Measurements from ENCODE around the gene SMIM44.

The SMIM44 gene

DNA sequence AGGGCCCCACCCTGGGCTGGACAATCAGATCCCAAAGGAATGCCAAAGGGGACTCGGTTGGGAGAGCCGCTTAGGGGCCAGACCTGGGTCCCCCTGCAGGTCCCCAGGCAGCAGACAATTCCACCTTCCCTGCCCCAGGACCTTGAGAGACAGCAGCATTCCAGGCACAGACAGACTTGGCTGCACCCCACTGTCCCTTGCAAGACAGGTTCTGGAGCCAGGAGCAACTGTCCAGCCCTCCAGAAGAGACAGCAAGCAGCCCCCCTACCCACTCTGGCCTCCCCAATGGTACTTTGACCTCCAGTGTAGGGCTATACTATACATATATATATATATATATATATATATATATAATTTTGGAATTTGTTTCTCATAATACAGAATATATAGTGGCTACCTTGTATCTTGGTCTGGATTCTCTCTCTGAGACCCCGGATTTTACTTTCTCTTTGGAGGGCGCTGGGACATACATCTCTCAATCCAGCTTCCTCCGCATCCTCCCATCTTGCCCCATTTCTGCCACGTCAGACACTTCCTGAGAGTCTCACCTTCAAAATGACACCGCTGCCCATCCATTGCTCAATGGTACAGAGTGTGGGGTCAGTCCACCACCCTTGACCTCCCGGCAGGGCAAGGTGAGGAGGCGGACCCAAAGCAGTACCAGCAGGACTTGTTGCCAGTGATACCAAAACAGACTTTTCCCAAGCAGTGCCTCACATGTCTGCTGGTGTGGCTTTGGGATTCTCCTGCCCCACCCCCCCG is 15.6 kb downstream of the SMIM44 start:
- H3K4me3 ChIP-seq (ENCODE audit: low read depth, low read length) = no peak overlapping the region
- no peak for DNase-seq (ENCODE audit: low read depth)
- TF ChIP-seq, protein P1, sequence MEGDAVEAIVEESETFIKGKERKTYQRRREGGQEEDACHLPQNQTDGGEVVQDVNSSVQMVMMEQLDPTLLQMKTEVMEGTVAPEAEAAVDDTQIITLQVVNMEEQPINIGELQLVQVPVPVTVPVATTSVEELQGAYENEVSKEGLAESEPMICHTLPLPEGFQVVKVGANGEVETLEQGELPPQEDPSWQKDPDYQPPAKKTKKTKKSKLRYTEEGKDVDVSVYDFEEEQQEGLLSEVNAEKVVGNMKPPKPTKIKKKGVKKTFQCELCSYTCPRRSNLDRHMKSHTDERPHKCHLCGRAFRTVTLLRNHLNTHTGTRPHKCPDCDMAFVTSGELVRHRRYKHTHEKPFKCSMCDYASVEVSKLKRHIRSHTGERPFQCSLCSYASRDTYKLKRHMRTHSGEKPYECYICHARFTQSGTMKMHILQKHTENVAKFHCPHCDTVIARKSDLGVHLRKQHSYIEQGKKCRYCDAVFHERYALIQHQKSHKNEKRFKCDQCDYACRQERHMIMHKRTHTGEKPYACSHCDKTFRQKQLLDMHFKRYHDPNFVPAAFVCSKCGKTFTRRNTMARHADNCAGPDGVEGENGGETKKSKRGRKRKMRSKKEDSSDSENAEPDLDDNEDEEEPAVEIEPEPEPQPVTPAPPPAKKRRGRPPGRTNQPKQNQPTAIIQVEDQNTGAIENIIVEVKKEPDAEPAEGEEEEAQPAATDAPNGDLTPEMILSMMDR (IDR thresholded peaks at IDR 0.05; ENCODE audit: low read depth, low read length, missing control alignments) = no peak

DNA sequence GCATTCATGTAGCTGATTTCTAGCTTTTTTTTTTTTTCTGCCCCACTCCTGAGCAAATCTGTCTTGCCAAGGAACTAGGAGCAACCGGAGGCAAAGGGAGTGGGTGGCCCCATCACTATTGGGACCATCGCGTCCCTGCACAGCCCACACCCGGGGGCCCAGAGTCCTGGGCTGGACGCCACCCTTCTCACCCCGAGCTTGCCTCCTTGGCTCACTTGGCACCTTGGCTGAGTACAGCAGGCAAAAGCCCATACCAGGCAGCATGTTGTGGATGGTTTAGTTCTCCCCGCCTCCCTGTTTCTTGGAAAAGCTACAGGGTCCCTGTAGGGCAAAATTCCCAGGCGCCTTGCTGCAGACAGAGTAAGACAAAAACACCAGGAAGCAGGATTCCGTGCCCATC is 16.6 kb downstream of the SMIM44 start:
- no peak overlapping the region for H3K4me3 ChIP-seq (ENCODE audit: low read depth, low read length)
- TF ChIP-seq, protein P1 (IDR thresholded peaks at IDR 0.05; ENCODE audit: low read depth, low read length, missing control alignments) = no peak
- no peak for DNase-seq (ENCODE audit: low read depth)

DNA sequence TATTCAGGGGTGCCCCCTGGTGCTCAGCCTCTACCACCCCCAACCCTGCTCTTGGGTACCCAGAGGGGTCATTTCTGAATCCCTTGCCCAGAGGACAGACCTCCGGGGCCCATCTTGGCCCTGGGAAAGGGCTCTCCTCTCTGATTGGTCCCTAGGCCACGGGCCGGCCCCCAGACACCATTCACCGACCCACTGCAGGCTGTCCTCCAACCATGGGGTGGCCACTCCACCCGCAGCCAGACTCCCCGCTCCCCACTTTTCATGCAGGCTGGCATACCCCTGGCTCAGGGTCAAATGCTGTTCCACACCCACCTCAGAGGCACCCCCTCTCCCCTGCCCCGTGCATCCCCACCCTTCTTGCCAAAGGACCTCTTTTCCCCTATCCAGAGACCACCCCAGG is 17.7 kb downstream of the SMIM44 start:
- H3K4me3 ChIP-seq (ENCODE audit: low read depth, low read length) = no peak overlapping the region
- TF ChIP-seq, protein P1 (IDR thresholded peaks at IDR 0.05; ENCODE audit: low read depth, low read length, missing control alignments) = no peak
- DNase-seq (ENCODE audit: low read depth) = no peak

DNA sequence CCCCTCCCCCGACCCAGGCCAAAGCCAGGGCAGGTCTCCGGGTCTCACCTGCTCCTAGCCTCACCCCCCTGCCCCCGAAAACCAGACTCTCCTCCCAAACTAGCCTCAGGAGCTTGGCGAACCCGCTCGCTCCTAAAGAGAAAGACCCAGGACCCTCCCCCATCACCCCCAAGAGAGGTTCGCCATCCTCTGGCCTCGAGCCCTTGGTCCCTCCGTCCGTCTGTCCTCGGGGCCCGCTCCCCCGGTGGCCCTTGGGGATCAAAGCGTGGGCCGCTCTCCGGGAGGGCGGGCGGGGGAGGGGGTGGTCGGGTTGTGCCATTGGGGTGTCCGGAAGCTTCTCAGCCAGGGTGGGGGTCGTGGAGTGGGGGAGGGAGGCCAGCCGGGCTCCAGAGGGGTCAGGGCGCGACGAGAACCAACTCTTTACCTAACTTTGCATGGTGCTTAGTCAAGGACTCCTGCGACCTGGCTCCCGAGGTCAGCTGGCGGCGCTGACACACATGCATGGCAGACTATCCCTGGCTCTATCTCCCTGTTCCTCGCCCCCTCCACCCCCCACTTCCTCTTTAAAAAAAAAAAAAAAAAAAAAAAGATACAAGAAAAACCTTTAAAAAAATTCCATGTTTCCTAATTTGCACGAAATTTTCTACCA is 18.5 kb downstream of the SMIM44 start:
- DNase-seq (ENCODE audit: low read depth) = no peak
- TF ChIP-seq, protein P1 (IDR thresholded peaks at IDR 0.05; ENCODE audit: low read depth, low read length, missing control alignments) = no peak
- no peak overlapping the region for H3K4me3 ChIP-seq (ENCODE audit: low read depth, low read length)

DNA sequence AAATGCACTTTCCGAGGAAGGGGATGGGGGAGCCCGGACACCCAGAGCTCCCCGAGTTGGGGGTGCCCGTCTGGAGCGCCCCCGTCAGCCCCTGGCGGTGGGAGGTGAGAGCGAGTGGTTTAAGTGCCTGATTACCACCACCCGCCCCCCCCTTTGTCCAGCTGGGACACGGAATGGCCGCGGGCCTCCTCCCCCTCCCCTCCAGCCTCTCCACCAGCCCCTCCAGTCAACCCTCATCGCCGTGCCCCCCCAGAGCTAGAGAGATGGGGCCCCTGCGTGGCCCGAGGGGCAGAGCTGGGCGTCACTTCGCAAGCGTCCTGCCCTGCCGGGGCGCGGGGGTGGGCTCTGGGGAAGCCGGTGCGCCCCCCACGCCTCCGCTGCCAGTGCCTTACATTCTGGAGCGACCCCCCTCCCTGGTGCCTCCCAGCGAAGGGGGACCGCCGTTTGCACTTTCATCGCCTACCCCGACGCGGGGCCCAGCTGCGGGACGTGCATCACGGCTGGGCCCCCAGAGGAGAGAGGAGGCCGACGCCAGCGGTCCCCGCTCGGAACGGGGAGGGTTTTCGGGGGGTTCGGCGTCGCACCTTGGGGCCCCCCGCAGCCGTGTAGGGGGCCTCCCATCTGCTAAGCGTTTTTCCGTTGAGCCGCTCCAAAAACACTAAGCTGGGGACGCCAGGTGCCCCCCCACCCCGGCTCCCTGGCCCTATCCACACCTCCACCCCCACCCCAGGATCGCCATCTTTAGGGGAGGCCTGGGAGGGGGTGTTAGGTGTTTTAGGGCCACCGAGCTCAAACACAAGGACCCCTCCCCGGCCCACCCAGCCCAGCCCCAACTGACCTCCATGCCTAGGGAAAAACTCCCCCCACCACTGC is 19.3 kb downstream of the SMIM44 start:
- no peak for DNase-seq (ENCODE audit: low read depth)
- no peak overlapping the region for H3K4me3 ChIP-seq (ENCODE audit: low read depth, low read length)
- TF ChIP-seq, protein P1 (IDR thresholded peaks at IDR 0.05; ENCODE audit: low read depth, low read length, missing control alignments) = no peak

DNA sequence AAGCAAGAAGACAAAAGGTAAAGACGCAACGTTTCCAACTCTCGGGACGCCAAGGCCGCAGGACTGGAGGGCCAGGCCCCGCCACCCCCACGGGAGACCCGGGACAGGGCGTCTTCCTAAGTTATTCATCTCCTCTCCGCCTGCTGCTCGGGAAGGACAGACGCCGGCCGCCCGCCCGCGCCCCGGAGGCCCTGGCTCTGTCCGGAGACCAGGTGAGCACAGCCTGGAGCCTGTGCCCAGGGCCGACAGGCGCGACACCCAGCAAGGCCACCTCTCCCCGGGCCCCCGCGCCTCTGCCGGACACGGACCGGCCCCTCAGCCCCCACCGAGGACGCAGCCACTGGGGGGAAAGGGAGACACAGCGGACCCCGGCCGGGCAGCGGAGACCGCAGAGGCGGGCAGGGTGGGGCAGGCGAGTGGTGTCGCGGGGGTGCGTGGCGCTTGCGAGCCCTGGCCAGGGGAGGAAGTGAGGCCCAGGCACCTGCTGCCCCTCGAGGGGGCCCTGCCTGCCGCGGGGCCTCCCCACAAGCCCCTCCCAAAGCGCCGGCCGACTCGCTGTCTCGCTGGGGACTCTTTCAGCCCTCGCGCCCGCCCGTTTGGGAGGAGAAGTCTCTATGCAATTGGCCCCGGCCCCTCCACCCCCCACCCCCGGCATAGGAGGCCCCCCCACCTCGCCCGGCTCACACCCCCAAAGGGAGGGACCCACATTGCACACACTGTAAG is 20.1 kb downstream of the SMIM44 start:
- no peak overlapping the region for H3K4me3 ChIP-seq (ENCODE audit: low read depth, low read length)
- TF ChIP-seq, protein P1 (IDR thresholded peaks at IDR 0.05; ENCODE audit: low read depth, low read length, missing control alignments) = no peak
- DNase-seq (ENCODE audit: low read depth) = no peak

Data from GM12864 (cell line).